ENCODE results near the gene SIGLEC15. TPM values are rescaled to one million over a fixed set of nuclear protein-coding genes. Genes with fewer than 3 reads are reported as not detected.

Gene SIGLEC15
- total and polyA plus RNA-seq, 9 donors, result 0.06 to 0.44 (median 0.14) TPM

Other genes starting within 250 kb of the SIGLEC15 start
- gene SLC14A2, start 210.2 kb upstream of the SIGLEC15 start, total RNA-seq, result 0.04 TPM
- gene SLC14A2, start 210.2 kb upstream of the SIGLEC15 start, polyA plus RNA-seq (ENCODE audit: insufficient read depth in 1 of 8, insufficient read length in 8 of 8, low replicate concordance in 1 of 8), result under 1 TPM; 0.02 to 0.23 (median 0.09) TPM
- gene SLC14A1, start 101.5 kb upstream of the SIGLEC15 start, total RNA-seq, result 1.3 TPM
- 1 to 10 TPM in 6 of 8 donors, under 1 TPM in 2; 0.75 to 2.2 (median 1.4) TPM for gene SLC14A1, start 101.5 kb upstream of the SIGLEC15 start, polyA plus RNA-seq (ENCODE audit: insufficient read depth in 1 of 8, insufficient read length in 8 of 8, low replicate concordance in 1 of 8)
- gene EPG5, start 141.7 kb downstream of the SIGLEC15 start, total RNA-seq, result 14.9 TPM
- 10 to 100 TPM in 7 of 8 donors, 1 to 10 TPM in 1; 9.1 to 17.1 (median 11.4) TPM for gene EPG5, start 141.7 kb downstream of the SIGLEC15 start, polyA plus RNA-seq (ENCODE audit: insufficient read depth in 1 of 8, insufficient read length in 8 of 8, low replicate concordance in 1 of 8)
- gene PSTPIP2, start 246.6 kb downstream of the SIGLEC15 start, total RNA-seq, result 2.0 TPM
- gene PSTPIP2, start 246.6 kb downstream of the SIGLEC15 start, polyA plus RNA-seq (ENCODE audit: insufficient read depth in 1 of 8, insufficient read length in 8 of 8, low replicate concordance in 1 of 8), result 1 to 10 TPM; 1.3 to 2.8 (median 2.0) TPM

Measured in muscle of leg (tissue), 9 donors.